Occipital lobe (tissue), 2 donors: ENCODE results near the gene EAF2. TPM values are rescaled to one million over a fixed set of nuclear protein-coding genes. Genes with fewer than 3 reads are reported as not detected.
"Not testable (repeated sequence)": the region's sequence is repeated elsewhere in the genome, so short reads cannot be mapped to it uniquely, and the experiment has no call there.

Source experiments
- DNase-seq: peaks from one replicate; lab custom pipeline; 2025; lab: John Stamatoyannopoulos, UW
- total RNA-seq: library from RNA; depleted of rRNA; stranded (reverse); fragments of >200 nt; gene quantifications from one replicate; pipeline ENCODE4 v1.2.3, GENCODE V29; 2014

The EAF2 gene
- total RNA-seq, 1 donor from 2014 or later: 5.3 TPM

DNA sequence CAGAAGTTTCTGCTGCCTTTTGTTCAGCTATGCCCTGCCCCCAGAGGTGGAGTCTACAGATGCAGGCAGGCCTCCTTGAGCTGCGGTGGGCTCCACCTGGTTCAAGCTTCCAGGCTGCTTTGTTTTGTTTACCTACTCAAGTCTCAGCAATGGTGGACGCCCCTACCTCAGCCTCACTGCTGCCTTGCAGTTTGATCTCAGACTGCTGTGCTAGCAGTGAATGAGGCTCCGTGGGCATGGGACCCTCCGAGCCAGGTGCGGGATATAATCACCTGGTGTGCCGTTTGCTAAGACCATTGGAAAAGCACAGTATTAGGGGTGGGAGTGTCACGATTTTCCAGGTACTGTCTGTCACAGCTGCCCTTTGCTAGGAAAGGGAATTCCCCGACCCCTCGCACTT lies 28.2 kb downstream of the EAF2 start:
- not testable (repeated sequence) for DNase-seq

DNA sequence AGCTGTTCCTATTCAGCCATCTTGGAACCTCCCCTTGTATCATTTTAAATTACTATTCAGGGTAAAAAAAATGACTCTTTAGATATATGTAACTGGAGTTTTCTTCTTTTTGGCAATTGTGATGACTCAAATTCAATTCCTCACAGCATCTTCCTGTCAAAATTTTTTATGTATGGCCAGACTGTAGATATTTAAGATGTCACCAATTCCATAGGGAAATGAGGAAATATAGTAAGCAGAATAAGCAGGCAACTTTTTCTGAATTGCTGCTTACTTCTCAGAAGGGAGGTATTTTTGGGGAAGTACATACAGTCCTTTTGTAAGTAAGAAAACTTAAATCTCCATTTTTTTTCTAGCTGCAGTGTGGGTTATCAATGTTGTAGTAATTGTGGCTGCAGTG lies 28.8 kb downstream of the EAF2 start:
- DNase-seq: no peak

DNA sequence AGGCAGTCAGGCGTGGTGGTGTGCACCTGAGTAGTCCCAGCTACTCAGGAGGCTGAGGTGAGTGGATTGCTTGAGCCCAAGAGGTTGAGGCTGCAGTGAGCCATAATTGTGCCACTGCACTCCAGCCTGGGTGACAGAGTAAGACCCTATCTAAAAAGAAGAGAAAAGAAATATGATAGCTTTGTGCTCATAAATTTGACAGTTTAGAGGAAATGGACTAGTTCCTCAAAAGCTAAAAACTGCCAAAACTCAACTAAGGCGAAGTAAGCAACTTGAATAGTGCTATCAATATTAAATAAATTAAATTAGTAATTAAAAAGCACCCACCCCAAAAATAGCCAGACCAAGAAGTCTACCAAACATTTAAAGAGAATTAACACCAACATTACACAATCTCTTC lies 34.7 kb downstream of the EAF2 start:
- DNase-seq: no peak

DNA sequence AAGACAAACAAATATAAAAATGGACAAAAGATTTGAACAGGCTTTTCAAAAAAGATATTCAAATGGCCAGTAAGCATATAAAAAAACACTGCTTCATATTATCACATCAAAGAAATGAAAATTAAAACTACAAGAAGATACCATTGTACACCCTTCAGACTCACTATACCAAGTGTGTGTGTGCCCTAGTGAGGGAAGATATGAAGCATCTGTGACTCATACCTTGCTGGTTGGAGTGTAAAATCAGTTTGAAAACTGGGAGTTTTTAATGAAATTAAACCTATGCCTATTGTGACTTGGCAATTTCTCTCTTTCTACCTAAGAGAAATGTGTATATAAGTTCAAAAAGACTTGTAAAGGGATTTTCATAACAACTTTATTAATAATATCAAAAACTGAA lies 35.7 kb downstream of the EAF2 start:
- DNase-seq: no peak

DNA sequence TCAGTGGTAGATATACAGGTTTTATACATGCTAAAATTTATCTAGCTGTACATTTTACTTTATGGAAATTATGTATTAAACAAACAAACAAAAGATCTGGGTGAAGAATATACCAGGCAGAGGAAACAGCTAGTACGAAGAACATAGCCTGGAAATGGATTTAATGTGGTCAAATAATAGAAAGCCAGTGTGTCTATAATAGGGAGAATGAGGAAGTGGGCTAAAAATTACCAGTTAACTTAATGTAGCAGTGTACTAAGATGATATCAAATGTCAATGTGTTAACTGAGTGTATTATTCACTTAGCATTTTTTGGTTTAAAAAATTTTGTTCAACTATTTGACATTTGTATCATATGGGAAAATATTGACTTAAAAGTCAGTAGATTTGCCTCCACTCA lies 36.4 kb downstream of the EAF2 start:
- no peak for DNase-seq

DNA sequence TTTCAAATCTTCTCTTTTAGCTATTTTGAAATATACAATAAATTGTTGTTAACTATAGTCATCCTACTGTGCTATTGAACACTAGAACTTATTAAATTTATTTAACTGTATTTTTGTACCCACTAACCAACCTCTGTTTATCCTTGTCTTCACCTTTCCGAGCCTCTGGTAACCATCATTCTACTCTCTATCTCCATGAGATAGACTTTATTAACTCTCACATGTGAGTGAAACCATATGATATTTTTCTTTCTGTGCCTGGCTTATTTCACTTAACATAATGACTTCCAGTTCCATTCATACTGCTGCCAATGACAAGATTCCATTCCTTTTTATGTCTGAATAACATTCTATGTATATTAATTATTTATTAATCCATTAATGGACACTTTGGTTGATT lies 43.4 kb downstream of the EAF2 start:
- DNase-seq: no peak

DNA sequence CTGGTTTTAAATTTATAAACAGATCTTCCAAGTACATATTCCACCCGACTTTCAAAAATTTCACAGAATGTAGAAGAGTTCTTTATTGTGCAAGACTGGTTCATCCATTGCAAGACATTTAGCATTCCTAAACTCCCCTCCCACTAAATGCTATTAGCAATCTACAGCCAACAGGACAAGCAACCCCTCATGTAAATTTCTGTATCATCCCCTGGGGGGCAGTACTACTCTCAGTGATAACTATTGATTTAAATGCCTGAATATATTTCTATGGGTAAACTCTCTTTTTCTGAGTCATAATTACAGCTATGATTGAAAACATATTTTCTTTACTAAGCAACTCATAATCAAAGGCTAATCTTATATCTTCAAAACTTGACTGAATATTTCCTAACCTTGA lies 48.5 kb downstream of the EAF2 start:
- DNase-seq: no peak

DNA sequence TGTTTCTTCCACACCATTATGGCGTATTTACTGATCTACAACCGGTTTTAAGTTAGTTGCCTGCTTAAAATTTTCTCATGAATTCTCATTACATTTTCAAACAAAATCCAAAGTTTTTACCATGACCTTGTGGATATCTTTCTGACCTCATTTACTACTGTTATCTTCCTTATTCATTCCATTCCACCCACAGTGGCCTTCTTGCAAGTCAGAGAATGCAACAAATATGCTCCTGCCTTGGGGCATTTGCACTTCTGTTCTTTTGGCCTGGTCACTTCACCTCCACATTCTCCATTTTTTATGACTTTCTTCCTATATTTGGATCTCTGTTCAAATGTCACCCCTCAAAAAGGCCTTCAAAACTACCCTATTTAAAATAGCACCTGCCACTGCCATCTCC lies 50.4 kb downstream of the EAF2 start:
- no peak for DNase-seq

DNA sequence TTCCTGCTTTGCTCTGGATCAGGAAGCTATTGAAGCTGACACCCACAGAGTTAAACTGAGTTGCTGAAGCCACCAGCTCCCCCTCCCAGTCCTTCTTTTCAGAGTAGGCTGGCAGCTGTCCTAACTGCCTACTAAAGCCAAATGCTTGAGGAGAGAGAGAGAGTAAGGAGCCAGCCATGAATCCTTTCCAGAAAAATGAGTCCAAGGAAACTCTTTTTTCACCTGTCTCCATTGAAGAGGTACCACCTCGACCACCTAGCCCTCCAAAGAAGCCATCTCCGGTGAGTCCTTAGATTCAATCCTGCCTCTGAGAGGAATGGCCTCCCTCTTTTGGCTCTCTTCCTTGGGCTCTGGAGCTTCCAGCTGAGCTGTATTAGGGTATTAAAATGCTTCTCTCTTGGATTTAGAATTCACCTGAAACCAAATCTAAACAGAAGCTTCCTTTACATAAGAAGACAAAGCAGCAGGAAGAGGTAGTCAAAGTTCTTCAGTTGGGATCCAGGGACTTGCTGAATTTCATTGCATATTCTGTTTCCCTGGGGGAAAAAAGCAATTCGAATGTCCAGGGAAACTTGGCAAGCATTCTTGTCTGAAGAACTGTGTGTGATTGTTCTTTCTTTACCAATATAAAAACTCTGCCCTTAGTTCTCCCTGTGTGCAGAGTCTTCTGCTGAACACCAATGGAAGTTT lies 59.4 kb downstream of the EAF2 start, which contains the start of gene SLC15A2:
TSS of gene SLC15A2 (plus strand) at position 101 of the 690 bp plus-strand sequence. CDS start at position 177, 76 bp downstream.
- DNase-seq: peak; percentile 21

DNA sequence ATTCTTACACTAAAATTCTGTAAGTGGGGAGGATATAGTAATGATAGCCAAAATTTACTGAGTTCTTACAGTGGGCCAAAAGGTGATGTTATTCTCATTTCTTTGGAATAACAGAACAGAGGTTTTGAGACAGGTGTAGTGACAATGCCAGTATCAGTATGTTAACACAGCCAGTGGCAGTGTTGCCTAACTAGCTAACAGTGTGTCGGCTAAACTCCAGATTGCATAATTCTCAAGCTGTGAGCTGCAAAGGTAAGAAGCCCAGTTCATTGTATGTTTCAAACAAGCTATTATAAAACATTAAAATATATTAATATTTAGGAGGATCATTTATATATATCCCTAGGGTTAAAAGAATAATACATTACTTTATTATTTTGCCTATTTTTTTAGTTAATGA lies 60.1 kb downstream of the EAF2 start:
- DNase-seq: no peak

DNA sequence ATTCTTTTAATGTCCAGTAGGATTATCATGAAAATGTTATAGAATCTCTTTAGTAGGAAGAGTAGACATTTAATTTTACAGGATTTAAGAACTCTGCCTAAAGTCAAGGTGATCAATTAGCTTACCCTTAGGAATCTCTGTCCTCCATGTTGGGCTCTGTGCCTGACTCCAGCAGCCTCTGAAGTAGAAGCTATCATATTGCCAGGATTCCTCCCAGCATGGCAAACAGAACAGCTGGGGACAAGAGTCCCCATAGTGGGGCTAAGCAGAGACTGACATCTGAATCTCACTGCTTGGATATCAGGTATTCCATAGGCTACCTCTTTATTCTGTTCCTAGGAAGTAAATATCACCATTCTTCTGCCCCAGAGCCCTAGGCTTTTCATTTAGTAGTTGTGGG lies 60.7 kb downstream of the EAF2 start:
- DNase-seq: no peak

DNA sequence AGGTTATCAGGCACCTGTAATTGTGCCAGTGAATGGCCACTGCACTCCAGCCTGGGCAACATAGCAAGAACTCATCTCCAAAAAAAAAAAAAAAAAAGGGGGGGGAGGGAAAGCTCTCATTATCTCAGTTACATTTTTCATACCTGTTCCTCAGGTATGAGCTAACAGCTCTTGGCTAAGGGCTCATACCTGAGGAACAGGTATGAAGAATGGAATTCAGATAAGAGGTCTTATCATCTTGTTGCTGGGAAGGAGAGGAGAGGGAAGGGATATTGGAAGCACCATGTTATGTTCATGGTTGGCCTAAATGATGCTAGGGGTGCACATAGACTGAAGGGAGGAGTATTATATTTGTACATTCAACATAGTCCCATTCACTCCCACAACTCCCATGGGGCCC lies 61.8 kb downstream of the EAF2 start:
- no peak for DNase-seq

DNA sequence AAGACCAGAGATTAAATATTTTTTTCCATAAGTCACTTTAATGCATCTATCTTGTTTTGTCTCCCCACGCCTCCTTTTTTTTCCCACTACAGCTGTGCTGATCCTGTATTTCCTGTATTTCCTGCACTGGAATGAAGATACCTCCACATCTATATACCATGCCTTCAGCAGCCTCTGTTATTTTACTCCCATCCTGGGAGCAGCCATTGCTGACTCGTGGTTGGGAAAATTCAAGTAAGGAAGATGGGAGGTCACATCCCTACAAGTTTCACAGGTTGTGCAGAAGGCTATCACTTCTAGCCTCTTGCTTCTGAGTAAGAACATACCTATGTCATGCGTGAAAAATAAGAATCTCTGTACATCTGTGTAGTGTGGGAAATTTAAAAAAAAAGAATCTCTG lies 62.3 kb downstream of the EAF2 start:
- no peak for DNase-seq

DNA sequence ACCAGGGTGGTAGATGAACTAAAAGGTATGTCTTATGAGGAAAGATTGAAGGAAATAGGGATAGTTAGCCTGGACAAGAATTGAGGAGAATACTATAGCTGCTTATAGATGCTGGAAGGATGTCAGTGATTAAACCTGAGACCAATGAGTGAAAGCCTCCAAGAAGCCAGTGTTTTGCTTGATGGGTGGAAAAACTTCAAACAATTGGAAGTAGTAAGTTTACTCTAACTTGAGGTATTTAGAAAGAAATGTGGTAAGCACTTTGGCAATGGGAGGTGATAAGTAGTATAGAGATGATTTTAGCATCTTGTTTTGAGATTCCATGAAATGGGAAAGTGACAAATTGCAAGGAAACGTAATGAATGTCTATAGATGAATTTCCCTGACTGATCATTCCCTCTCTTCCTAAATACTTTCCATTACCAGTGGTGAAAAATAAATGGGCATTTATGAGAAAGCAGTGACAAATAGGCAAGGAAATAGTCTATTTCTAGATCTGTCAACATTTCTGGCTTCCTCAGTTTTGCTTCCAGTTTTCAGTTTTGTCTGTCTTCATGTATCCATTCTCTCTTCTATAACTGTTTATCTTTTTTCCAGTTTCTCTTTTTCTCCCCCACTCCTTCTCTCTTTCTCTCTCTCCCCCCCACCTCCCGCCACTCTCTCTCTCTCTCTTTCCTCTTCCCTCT lies 78.4 kb downstream of the EAF2 start:
- no peak for DNase-seq

DNA sequence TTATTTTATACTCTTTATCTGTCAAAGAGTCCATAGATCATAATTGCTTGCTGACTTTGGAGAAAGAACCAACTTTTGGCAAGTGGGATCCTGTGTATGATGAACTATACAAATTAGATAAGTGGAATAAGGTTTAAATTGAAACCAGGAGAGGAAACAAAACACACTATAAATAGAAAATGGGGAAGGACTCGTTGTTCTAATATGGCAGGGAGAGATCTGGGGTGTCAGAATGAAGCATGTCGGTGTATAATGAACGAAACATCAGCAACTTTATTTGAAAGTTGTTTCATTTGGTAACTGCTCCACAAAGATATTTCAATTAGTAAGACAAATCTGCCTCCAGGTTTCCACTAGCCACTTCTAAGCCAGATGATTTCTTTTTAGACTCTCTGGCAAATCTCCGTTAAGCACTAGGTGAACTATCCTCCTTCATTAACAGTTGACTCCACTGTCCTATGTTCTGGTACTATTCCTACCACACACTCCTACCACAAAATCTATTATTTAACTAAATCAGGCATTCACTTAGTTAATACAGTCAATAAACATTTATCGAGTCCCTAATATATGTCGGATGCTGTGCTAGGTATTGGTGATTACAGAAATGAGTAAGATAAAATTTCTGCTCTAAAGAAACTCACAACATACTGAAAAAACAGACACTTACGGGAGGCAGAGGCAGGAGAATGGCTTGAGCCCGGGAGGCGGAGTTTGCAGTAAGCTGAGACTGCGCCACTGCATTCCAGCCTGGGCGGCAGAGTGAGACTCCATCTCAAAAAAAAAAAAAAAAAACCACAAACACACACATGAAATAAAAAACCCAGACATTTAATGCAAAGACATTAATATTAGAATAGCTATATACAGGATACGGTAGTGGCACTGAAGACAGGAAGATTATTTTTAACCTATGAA lies 79.3 kb downstream of the EAF2 start:
- DNase-seq: no peak

DNA sequence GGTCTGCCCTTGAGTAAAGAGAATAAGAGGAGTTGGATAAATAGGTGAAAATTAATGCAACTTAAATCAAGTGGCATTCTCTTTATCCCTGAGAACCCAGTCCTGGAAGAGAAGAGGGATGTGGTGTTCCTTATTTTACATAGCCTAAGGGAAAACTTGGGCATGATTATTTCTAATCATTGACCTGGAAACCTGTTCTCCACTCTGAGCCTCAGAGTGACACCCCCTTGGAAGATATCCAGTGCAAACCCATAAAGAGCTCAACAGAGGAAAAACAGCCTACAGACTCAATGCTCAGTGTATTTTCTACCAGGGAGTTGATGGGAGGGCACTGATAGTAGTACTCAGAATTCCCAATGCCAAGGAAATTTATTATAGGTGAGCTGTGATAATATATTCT lies 81.2 kb downstream of the EAF2 start:
- no peak for DNase-seq

DNA sequence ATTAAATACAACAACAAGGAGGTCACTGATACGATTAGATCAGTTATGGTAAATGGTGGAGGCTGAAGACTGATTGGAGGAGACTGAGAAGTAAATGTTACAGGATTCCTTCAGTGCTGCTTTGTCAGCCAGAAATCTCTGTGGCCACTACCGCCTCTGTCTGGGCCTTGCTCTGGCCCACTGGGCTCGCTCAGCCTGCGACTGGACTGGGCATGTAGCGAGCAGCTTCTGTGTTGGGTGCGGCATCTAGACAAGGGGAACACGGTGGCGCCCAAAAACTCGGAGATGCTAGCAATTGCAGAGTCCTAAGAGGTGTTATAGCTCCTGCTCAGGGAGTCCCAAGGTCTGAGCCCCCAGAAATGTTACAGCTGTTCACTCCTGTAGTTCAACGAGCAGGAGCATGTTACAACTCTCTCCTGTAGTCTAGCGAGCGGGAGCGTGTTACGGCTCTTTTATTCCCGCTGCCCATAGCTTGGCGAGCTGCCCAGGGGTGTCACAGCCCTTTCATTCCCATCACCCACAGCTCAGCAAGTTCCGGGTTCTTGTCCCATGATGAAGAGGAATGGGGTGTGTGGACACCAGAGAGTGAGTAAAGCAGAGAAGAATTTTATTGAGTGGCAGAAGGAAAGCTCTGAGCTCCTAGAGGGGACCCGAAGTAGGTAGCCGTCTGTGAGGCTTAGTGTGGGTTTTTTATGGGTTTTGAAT lies 83.9 kb downstream of the EAF2 start:
- no peak for DNase-seq

DNA sequence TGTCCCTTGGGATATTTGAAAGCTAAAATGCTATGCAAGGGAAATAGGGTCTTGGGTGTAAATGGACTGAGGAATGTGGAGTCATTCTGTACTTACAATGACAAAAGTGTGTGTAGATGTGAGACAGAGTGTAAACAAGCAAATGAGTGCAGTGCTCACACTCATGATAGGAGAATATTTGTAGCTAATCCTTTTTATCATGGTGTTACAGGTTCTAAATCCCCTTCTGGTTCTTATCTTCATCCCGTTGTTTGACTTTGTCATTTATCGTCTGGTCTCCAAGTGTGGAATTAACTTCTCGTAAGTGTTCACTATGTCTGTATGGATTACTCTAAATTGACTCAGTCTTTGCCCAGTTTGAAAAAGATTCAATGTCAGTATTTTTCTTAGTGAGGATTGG lies 89.7 kb downstream of the EAF2 start:
- no peak for DNase-seq

DNA sequence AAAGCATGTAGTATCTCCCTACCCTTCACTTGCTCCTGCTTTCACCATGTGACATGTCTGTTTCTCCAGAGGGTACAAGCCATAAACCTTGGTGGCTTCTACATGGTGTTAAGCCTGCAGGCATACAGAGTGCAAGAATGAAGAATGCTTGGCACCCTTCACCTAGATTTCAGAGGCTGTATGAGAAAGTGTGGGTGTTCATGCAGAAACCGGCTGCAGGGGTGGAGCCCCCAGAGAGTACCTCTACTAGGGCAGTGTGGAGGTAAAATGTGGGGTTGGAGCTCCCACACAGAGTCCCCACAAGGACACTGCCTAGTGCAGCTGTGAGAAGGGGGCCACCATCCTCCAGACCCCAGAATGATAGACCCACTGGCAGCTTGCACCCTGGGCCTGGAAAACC lies 91.4 kb downstream of the EAF2 start:
- DNase-seq: no peak
